K562 (cell line): ENCODE data around the gene FAM149B1. TPM values are rescaled to one million over a fixed set of nuclear protein-coding genes. Genes with fewer than 3 reads are reported as not detected.

Experiments
- BHLHE40 ChIP-seq: IDR thresholded peaks from 2 replicates; pipeline ENCODE4 v1.6.1; 2011; ENCODE audit warnings: low read length, improper control_type of control experiment
- EP300 ChIP-seq: IDR thresholded peaks from 2 replicates; pipeline ENCODE4 v1.6.1; 2012; ENCODE audit warnings: low read length, improper control_type of control experiment
- ESRRB ChIP-seq: fragments of 250-450 bp; sonication (Bioruptor Pico); IDR thresholded peaks from 2 replicates; pipeline ENCODE4 v1.5.0; 2020; ENCODE audit warnings: mild to moderate bottlenecking, moderate library complexity, borderline replicate concordance
- FOXP1 ChIP-seq: sonication (generic); formaldehyde crosslinking; IDR thresholded peaks from 2 replicates; pipeline ENCODE4 v1.8.0; 2022; ENCODE audit warnings: mild to moderate bottlenecking, missing genetic modification reagents
- GABPB1 ChIP-seq: sonication (generic); formaldehyde crosslinking; IDR thresholded peaks from 2 replicates; pipeline ENCODE4 v1.8.0; 2022; ENCODE audit warnings: mild to moderate bottlenecking, missing genetic modification reagents
- IRF1 ChIP-seq: sonication (generic); formaldehyde crosslinking; IDR thresholded peaks from 2 replicates; pipeline ENCODE4 v1.8.0; 2022; ENCODE audit warnings: missing genetic modification reagents, mild to moderate bottlenecking, borderline replicate concordance
- KDM1A ChIP-seq, 2 experiments: fragments of 450-650 bp; IDR thresholded peaks; 2 replicates each; pipeline ENCODE4 v1.6.1; 2016; ENCODE audit warnings: mild to moderate bottlenecking in 2 of 2
- MAFK ChIP-seq: IDR thresholded peaks from 2 replicates; pipeline ENCODE4 v1.6.1; 2011; ENCODE audit warnings: low read length, improper control_type of control experiment
- MTA2 ChIP-seq: fragments of 450-650 bp; IDR thresholded peaks from 2 replicates; pipeline ENCODE4 v1.6.1; 2016; ENCODE audit warnings: low read depth
- PKNOX1 ChIP-seq: fragments of 450-650 bp; IDR thresholded peaks from 2 replicates; pipeline ENCODE4 v1.6.1; 2016
- POLR2AphosphoS2 ChIP-seq: IDR thresholded peaks from 2 replicates; pipeline ENCODE4 v1.6.1; 2012; ENCODE audit warnings: low read length, improper control_type of control experiment
- POLR2G ChIP-seq: fragments of 200-400 bp; formaldehyde crosslinking; IDR thresholded peaks from 2 replicates; pipeline ENCODE4 v1.6.1; 2017; ENCODE audit warnings: low read depth, mild to moderate bottlenecking, antibody characterized with exemption, low read length, moderate library complexity
- RBM34 ChIP-seq: fragments of 200-400 bp; formaldehyde crosslinking; IDR thresholded peaks from 2 replicates; pipeline ENCODE4 v1.6.1; 2018; ENCODE audit warnings: low read length, borderline replicate concordance; ENCODE audit not compliant: insufficient read depth
- SUPT5H ChIP-seq: fragments of 450-650 bp; IDR thresholded peaks from 2 replicates; pipeline ENCODE4 v1.6.1; 2016
- ZFX ChIP-seq: sonication (generic); formaldehyde crosslinking; IDR thresholded peaks from 2 replicates; pipeline ENCODE4 v1.8.0; 2022; ENCODE audit warnings: mild to moderate bottlenecking, missing genetic modification reagents, moderate library complexity
- ZNF644 ChIP-seq: fragments of 200-800 bp; sonication (Bioruptor generic); IDR thresholded peaks from 2 replicates; pipeline ENCODE4 v1.6.1; 2016; ENCODE audit warnings: low read depth, missing genetic modification characterization, missing compliant biosample characterization
- ZNF79 ChIP-seq: fragments of 250-450 bp; sonication (Bioruptor Pico); IDR thresholded peaks from 2 replicates; pipeline ENCODE4 v1.4.0; 2020; ENCODE audit warnings: low read depth, mild to moderate bottlenecking, moderate library complexity
- polyA plus RNA-seq, 8 experiments: library from polyadenylated mRNA; depleted of rRNA in 4 of 8; stranded (reverse) in 5 of 8; unstranded in 3 of 8; fragments of >200 nt; fragmentation: Nextera tagmentation in 2 of 8; fragmentation: Illumina TruSeq in 1 of 8; extraction: Ambion mirVana in 2 of 8; extraction: Trizol in 1 of 8; gene quantifications; 2 replicates each; pipeline versions ENCODE4 v1.2.1 to v1.2.3, GENCODE V29; 2011 to 2014; ENCODE audit warnings: inconsistent platforms in 1 of 8, missing spikeins in 1 of 8
- total RNA-seq, 7 experiments: library from RNA; depleted of rRNA in 6 of 7; stranded (reverse); fragments of >200 nt in 6 of 7; fragmentation: Illumina TruSeq in 2 of 7; extraction: Trizol in 2 of 7; gene quantifications; 2 replicates each; pipeline versions ENCODE4 v1.2.1 to v1.2.3, GENCODE V29; 2011 to 2021; ENCODE audit warnings: low replicate concordance in 1 of 7
- TF ChIP-seq, protein P1 (sequence below), 2 experiments: fragments of 450-650 bp; IDR thresholded peaks; 2 replicates each; pipeline ENCODE4 v1.6.1; 2018; ENCODE audit warnings: mild to moderate bottlenecking in 2 of 2, low read depth in 1 of 2; ENCODE audit not compliant: partially characterized antibody in 2 of 2
- TF ChIP-seq, protein P2 (sequence below): sonication (generic); formaldehyde crosslinking; IDR thresholded peaks from 2 replicates; pipeline ENCODE4 v1.8.0; 2023; ENCODE audit warnings: mild to moderate bottlenecking, missing genetic modification reagents

The FAM149B1 gene
- total and polyA plus RNA-seq, 9 of the 15 experiments (the other 6 are each of a cell fraction or from before 2014, with no cell fraction given), result 4.2 to 18.5 (median 9.3) TPM

DNA sequence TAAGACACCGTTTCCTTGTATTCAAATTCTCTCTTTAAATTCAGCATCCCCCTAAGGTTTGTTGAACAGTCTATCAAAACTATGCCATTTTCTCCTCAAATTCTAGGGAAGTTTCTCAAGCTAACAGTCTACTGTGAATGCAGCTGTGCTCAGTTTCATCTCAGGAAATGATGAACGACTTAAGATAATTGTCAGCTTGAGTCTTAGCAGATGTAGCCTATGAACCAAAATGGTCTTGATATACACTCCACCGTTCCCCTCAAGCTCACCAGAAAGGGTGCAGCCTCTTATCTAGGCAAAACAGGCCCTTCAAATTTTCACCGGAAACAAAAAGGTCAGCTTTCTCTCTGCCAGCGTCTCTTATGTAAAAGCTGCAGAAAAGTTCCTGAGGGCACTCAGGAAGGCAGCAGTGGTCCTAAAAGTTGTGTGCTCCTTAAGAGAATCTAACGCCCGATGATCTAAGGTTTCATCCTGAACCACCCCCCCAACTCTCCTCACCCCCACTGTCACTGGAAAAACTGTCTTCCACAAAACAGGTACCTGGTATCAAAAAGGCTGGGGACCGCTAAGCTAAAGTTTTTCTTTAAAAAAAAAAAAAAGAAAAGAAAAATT lies 77.1 kb downstream of the FAM149B1 start (continued):
- TF ChIP-seq MAFK, result no peak
- TF ChIP-seq ZNF644 (tag), result peak; percentile 65
- TF ChIP-seq, protein P1, sequence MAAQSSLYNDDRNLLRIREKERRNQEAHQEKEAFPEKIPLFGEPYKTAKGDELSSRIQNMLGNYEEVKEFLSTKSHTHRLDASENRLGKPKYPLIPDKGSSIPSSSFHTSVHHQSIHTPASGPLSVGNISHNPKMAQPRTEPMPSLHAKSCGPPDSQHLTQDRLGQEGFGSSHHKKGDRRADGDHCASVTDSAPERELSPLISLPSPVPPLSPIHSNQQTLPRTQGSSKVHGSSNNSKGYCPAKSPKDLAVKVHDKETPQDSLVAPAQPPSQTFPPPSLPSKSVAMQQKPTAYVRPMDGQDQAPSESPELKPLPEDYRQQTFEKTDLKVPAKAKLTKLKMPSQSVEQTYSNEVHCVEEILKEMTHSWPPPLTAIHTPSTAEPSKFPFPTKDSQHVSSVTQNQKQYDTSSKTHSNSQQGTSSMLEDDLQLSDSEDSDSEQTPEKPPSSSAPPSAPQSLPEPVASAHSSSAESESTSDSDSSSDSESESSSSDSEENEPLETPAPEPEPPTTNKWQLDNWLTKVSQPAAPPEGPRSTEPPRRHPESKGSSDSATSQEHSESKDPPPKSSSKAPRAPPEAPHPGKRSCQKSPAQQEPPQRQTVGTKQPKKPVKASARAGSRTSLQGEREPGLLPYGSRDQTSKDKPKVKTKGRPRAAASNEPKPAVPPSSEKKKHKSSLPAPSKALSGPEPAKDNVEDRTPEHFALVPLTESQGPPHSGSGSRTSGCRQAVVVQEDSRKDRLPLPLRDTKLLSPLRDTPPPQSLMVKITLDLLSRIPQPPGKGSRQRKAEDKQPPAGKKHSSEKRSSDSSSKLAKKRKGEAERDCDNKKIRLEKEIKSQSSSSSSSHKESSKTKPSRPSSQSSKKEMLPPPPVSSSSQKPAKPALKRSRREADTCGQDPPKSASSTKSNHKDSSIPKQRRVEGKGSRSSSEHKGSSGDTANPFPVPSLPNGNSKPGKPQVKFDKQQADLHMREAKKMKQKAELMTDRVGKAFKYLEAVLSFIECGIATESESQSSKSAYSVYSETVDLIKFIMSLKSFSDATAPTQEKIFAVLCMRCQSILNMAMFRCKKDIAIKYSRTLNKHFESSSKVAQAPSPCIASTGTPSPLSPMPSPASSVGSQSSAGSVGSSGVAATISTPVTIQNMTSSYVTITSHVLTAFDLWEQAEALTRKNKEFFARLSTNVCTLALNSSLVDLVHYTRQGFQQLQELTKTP (IDR thresholded peaks at IDR 0.05; ENCODE audit: low read depth in 1 of 2, partially characterized antibody in 2 of 2), result peak in 1 of 2 experiments; percentile 27
- no peak for TF ChIP-seq IRF1 (CRISPR knock-in tag)
- TF ChIP-seq SUPT5H, result peak; percentile 42; the same call in 1 of the 2 replicates
- TF ChIP-seq BHLHE40, result peak; percentile 53; the same call in 1 of the 2 replicates
- peak; percentile 95 for TF ChIP-seq EP300
- 0 out of 2 replicates have a peak, but pooled peaks have one; percentile 45 for TF ChIP-seq GABPB1 (CRISPR knock-in tag)
- TF ChIP-seq ZNF79 (CRISPR knock-in tag), result no peak
- TF ChIP-seq, protein P2, sequence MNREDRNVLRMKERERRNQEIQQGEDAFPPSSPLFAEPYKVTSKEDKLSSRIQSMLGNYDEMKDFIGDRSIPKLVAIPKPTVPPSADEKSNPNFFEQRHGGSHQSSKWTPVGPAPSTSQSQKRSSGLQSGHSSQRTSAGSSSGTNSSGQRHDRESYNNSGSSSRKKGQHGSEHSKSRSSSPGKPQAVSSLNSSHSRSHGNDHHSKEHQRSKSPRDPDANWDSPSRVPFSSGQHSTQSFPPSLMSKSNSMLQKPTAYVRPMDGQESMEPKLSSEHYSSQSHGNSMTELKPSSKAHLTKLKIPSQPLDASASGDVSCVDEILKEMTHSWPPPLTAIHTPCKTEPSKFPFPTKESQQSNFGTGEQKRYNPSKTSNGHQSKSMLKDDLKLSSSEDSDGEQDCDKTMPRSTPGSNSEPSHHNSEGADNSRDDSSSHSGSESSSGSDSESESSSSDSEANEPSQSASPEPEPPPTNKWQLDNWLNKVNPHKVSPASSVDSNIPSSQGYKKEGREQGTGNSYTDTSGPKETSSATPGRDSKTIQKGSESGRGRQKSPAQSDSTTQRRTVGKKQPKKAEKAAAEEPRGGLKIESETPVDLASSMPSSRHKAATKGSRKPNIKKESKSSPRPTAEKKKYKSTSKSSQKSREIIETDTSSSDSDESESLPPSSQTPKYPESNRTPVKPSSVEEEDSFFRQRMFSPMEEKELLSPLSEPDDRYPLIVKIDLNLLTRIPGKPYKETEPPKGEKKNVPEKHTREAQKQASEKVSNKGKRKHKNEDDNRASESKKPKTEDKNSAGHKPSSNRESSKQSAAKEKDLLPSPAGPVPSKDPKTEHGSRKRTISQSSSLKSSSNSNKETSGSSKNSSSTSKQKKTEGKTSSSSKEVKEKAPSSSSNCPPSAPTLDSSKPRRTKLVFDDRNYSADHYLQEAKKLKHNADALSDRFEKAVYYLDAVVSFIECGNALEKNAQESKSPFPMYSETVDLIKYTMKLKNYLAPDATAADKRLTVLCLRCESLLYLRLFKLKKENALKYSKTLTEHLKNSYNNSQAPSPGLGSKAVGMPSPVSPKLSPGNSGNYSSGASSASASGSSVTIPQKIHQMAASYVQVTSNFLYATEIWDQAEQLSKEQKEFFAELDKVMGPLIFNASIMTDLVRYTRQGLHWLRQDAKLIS, result peak; percentile 62
- peak; percentile 83 to 85 for TF ChIP-seq KDM1A (IDR thresholded peaks at IDR 0.05)
- TF ChIP-seq ESRRB (CRISPR knock-in tag), result no peak
- TF ChIP-seq FOXP1 (CRISPR knock-in tag), result peak; percentile 44; the same call in 1 of the 2 replicates
- no peak for TF ChIP-seq ZFX (CRISPR knock-in tag)
- peak; percentile 87 for TF ChIP-seq MTA2
- 0 out of 2 replicates have a peak, but pooled peaks have one; percentile 34 for TF ChIP-seq POLR2AphosphoS2
- TF ChIP-seq PKNOX1, result peak; percentile 92
- no peak for TF ChIP-seq RBM34
- no peak for TF ChIP-seq POLR2G
